ENCODE measurements around the gene METTL25B. TPM values are rescaled to one million over a fixed set of nuclear protein-coding genes. Genes with fewer than 3 reads are reported as not detected.

METTL25B gene
- total and polyA plus RNA-seq, 2 experiments from 2014 or later = 18.3 to 21.1 TPM

- no peak for TF ChIP-seq ZNF462 (CRISPR knock-in tag; IDR thresholded peaks at IDR 0.05)
- no peak for TF ChIP-seq ZNF331 (CRISPR knock-in tag; IDR thresholded peaks at IDR 0.05; ENCODE audit: low read depth)
- TF ChIP-seq EZH2 (IDR thresholded peaks at IDR 0.05; ENCODE audit: low read depth, unreplicated experiment) = no peak
Observed at GRCh38 chr1:156775799-156776198, 47.5 kb downstream of the METTL25B start (continued).

DNA sequence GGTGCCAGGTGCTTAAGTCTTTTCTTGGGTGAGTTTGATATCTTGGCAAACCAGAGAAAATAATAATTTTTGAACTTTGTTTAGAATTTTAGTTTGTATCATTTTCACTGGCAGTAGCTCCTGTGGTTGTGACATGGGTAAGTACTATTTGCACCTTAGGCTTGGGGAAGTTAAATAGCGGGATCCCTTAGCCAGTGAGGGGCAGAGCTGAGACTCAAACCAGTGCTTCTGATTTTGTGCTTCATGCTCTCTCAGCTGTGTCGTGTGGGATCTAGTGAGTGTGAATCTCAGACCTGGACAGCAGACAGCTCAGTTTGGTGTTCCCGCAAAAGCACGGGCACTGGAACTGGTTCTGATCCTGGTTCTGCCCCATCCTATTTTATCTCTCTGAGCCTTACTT is 48.7 kb downstream of the METTL25B start:
- no peak overlapping the region for H2AFZ ChIP-seq
- H3K27me3 ChIP-seq (ENCODE audit: insufficient read depth) = no peaks in the 10 kb centered on the region
- H4K20me1 ChIP-seq (replicated peaks; ENCODE audit: insufficient read depth) = peaks cover 70% of the 10 kb centered on the region
- H3K36me3 Mint-ChIP-seq (ENCODE audit: low read depth) = peaks cover 23% of the 10 kb centered on the region
- no peak overlapping the region for H3K4me3 ChIP-seq
- peaks cover 3% of the 10 kb centered on the region; the same call in 1 of the 2 replicates for H3F3A ChIP-seq (replicated peaks; ENCODE audit: low read depth)
- no peak overlapping the region for H3K4me2 ChIP-seq
- no peak overlapping the region for H3K27ac Mint-ChIP-seq
- ATAC-seq = no peak
- no peaks in the 10 kb centered on the region for H3K9me2 ChIP-seq (ENCODE audit: insufficient read depth)
- peaks cover 4% of the 10 kb centered on the region; the same call in 1 of the 3 replicates for H3K4me1 Mint-ChIP-seq
- H3K79me2 ChIP-seq (replicated peaks; ENCODE audit: insufficient read depth) = peaks cover 99% of the 10 kb centered on the region
- no peak overlapping the region for H3K27ac ChIP-seq (ENCODE audit: low read depth)
- 0 out of 2 replicates have a peak, but pooled peaks cover 3% of the 10 kb centered on the region for H3K36me3 ChIP-seq (ENCODE audit: insufficient read depth)
- H3K4me3 Mint-ChIP-seq = no peak overlapping the region
- H3K4me1 ChIP-seq (ENCODE audit: insufficient read depth) = no peaks in the 10 kb centered on the region
- peaks cover 7% of the 10 kb centered on the region for H3K27me3 Mint-ChIP-seq (ENCODE audit: insufficient read depth, low read depth, poor library complexity)
- H3K9me3 Mint-ChIP-seq = no peaks in the 10 kb centered on the region
- no peak for DNase-seq (ENCODE audit: low spot score)
- TF ChIP-seq JUNB (IDR thresholded peaks at IDR 0.05; ENCODE audit: unreplicated experiment) = no peak
- TF ChIP-seq, protein P1, sequence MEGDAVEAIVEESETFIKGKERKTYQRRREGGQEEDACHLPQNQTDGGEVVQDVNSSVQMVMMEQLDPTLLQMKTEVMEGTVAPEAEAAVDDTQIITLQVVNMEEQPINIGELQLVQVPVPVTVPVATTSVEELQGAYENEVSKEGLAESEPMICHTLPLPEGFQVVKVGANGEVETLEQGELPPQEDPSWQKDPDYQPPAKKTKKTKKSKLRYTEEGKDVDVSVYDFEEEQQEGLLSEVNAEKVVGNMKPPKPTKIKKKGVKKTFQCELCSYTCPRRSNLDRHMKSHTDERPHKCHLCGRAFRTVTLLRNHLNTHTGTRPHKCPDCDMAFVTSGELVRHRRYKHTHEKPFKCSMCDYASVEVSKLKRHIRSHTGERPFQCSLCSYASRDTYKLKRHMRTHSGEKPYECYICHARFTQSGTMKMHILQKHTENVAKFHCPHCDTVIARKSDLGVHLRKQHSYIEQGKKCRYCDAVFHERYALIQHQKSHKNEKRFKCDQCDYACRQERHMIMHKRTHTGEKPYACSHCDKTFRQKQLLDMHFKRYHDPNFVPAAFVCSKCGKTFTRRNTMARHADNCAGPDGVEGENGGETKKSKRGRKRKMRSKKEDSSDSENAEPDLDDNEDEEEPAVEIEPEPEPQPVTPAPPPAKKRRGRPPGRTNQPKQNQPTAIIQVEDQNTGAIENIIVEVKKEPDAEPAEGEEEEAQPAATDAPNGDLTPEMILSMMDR (conservative IDR thresholded peaks at IDR 0.05; ENCODE audit: low read depth in 2 of 2) = no peak
- no peak for TF ChIP-seq ETS1 (IDR thresholded peaks at IDR 0.05)
- TF ChIP-seq CREB1 (CRISPR knock-in tag; IDR thresholded peaks at IDR 0.05; ENCODE audit: low read depth) = no peak
- no peak for TF ChIP-seq EZH2 (IDR thresholded peaks at IDR 0.05; ENCODE audit: low read depth, unreplicated experiment)
- TF ChIP-seq, protein P2, sequence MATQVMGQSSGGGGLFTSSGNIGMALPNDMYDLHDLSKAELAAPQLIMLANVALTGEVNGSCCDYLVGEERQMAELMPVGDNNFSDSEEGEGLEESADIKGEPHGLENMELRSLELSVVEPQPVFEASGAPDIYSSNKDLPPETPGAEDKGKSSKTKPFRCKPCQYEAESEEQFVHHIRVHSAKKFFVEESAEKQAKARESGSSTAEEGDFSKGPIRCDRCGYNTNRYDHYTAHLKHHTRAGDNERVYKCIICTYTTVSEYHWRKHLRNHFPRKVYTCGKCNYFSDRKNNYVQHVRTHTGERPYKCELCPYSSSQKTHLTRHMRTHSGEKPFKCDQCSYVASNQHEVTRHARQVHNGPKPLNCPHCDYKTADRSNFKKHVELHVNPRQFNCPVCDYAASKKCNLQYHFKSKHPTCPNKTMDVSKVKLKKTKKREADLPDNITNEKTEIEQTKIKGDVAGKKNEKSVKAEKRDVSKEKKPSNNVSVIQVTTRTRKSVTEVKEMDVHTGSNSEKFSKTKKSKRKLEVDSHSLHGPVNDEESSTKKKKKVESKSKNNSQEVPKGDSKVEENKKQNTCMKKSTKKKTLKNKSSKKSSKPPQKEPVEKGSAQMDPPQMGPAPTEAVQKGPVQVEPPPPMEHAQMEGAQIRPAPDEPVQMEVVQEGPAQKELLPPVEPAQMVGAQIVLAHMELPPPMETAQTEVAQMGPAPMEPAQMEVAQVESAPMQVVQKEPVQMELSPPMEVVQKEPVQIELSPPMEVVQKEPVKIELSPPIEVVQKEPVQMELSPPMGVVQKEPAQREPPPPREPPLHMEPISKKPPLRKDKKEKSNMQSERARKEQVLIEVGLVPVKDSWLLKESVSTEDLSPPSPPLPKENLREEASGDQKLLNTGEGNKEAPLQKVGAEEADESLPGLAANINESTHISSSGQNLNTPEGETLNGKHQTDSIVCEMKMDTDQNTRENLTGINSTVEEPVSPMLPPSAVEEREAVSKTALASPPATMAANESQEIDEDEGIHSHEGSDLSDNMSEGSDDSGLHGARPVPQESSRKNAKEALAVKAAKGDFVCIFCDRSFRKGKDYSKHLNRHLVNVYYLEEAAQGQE (IDR thresholded peaks at IDR 0.05; ENCODE audit: unreplicated experiment) = no peak
- TF ChIP-seq EZH2phosphoT487 (IDR thresholded peaks at IDR 0.05; ENCODE audit: unreplicated experiment) = no peak
- TF ChIP-seq ZNF114 (CRISPR knock-in tag; IDR thresholded peaks at IDR 0.05) = no peak
- no peak for TF ChIP-seq STAT1 (IDR thresholded peaks at IDR 0.05; ENCODE audit: unreplicated experiment)
- no peak for TF ChIP-seq POLR2AphosphoS5 (IDR thresholded peaks at IDR 0.05; ENCODE audit: low read depth)
- no peak for TF ChIP-seq NANOG (IDR thresholded peaks at IDR 0.05; ENCODE audit: borderline replicate concordance)
- TF ChIP-seq ZNF331 (CRISPR knock-in tag; IDR thresholded peaks at IDR 0.05; ENCODE audit: low read depth) = no peak

All from GM23338 (cell line).